Measurements from ENCODE around the gene RASGEF1B.

RASGEF1B gene

GRCh38 chr4:81466841-81467671, 4.7 kb downstream of the RASGEF1B start:
- DNase-seq (ENCODE audit: low read depth): peak; percentile 59
- TF ChIP-seq, protein P1, sequence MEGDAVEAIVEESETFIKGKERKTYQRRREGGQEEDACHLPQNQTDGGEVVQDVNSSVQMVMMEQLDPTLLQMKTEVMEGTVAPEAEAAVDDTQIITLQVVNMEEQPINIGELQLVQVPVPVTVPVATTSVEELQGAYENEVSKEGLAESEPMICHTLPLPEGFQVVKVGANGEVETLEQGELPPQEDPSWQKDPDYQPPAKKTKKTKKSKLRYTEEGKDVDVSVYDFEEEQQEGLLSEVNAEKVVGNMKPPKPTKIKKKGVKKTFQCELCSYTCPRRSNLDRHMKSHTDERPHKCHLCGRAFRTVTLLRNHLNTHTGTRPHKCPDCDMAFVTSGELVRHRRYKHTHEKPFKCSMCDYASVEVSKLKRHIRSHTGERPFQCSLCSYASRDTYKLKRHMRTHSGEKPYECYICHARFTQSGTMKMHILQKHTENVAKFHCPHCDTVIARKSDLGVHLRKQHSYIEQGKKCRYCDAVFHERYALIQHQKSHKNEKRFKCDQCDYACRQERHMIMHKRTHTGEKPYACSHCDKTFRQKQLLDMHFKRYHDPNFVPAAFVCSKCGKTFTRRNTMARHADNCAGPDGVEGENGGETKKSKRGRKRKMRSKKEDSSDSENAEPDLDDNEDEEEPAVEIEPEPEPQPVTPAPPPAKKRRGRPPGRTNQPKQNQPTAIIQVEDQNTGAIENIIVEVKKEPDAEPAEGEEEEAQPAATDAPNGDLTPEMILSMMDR (IDR thresholded peaks at IDR 0.05; ENCODE audit: low read depth, low read length, missing control alignments): peak; percentile 93
- no peak overlapping the region for H3K4me3 ChIP-seq (ENCODE audit: low read depth, low read length)
- in situ Hi-C loops (cut with HindIII; ENCODE audit: low sequenced_read_pairs): no loop called here

GRCh38 chr4:81465406-81466340, 6.0 kb downstream of the RASGEF1B start:
- TF ChIP-seq, protein P1 (IDR thresholded peaks at IDR 0.05; ENCODE audit: low read depth, low read length, missing control alignments): no peak
- H3K4me3 ChIP-seq (ENCODE audit: low read depth, low read length): no peak overlapping the region
- in situ Hi-C loops (cut with HindIII; ENCODE audit: low sequenced_read_pairs): no loop called here
- DNase-seq (ENCODE audit: low read depth): no peak

DNA sequence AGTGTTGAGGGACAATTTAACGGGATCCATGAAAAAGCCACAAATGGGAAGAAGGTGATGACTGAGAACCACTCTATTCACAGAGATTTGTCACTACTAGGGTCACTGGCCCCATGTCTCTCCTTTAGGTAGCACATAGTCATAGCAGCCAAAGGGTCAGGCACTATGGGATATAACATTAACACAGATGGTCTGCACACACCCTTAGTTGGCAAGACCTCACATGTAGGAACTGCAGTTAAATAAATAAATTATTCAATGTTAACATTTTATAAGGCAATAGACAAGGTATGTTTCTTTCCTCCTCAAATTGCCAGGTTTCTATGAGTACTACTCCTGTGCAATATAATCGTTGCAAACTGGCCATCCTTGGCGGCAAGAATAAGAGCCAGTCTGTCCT, 10.9 kb downstream of the RASGEF1B start:
- DNase-seq (ENCODE audit: low read depth): no peak
- no peak overlapping the region for H3K4me3 ChIP-seq (ENCODE audit: low read depth, low read length)

DNA sequence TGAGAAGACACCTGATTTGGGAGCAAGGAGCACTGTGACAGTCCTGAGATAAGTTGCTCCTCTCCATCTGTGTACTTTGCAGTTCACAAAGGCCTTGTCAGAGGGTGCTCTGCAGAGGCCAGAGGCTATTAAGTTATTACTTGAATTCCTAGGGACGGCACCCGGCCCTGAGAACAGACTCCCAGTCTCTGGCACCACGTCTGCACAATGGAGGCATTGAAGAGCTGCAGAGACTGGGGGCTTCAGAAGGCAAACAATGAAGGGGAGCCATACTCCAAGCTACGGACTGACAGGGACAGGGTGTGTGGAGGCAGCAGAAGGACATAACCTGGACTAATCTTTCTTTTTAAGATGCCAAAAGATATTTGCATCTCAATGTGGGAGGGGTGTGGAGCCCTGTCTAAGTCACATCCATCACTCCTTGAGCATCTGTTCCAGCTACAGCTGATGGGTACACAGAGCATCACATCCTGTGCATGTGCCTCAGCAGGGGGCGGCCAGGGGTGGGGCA, 11.5 kb downstream of the RASGEF1B start:
- DNase-seq (ENCODE audit: low read depth): no peak
- no peak overlapping the region for H3K4me3 ChIP-seq (ENCODE audit: low read depth, low read length)
- TF ChIP-seq, protein P1 (IDR thresholded peaks at IDR 0.05; ENCODE audit: low read depth, low read length, missing control alignments): no peak
- in situ Hi-C loops (cut with HindIII; ENCODE audit: low sequenced_read_pairs): no loop called here

More for the DNA sequence above, 10.9 kb downstream of the RASGEF1B start:
- in situ Hi-C loops (cut with HindIII; ENCODE audit: low sequenced_read_pairs): no loop called here
- TF ChIP-seq, protein P1 (IDR thresholded peaks at IDR 0.05; ENCODE audit: low read depth, low read length, missing control alignments): no peak

DNA sequence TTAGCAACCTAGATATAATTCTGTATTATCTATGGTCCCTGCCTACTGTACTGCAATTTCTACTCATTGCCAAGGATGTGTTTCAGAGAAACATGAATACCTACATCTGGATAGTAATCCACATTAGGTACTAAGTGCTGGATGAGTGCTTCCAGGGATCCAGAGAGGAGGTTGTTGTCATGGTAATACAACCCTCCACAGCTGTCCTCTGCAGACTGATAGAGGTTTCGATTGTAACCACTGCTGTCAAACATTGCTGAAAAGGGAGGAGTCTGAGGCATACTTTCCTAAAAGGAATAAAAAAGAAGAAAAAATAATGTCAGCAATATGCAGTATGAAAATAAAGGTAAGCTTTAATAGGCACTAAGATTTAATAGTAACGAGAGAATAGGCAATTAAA, 12.5 kb downstream of the RASGEF1B start:
- no peak for DNase-seq (ENCODE audit: low read depth)
- in situ Hi-C loops (cut with HindIII; ENCODE audit: low sequenced_read_pairs): no loop called here
- TF ChIP-seq, protein P1 (IDR thresholded peaks at IDR 0.05; ENCODE audit: low read depth, low read length, missing control alignments): no peak
- H3K4me3 ChIP-seq (ENCODE audit: low read depth, low read length): no peak overlapping the region

DNA sequence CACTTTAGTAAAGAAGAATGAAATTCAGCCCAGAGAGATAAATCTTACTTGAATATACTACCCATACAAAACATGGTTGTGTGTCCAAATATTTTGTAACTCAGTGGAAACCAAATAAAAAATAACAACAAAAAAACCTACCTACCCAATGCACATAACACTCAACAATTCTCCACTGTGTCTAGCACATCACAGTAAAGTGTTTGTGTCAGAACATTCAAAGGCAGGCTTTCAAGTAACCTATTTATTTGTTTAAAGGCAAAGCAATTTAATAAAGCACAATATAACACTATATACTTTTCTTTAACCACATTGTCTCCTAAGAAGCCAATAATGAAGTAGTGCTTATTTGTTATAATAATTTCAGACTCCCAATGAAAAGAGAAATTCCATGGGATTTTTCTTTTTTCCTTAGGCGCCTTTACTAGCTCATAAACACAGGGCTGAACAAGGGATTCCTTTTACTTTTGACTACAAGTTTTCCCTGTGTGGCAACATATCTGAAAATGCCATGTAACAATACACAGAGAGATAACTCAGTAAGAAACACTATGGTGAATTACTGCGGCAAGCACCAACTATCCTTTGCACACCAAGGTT, 13.7 kb downstream of the RASGEF1B start:
- no peak for DNase-seq (ENCODE audit: low read depth)
- TF ChIP-seq, protein P1 (IDR thresholded peaks at IDR 0.05; ENCODE audit: low read depth, low read length, missing control alignments): no peak
- in situ Hi-C loops (cut with HindIII; ENCODE audit: low sequenced_read_pairs): no loop called here
- no peak overlapping the region for H3K4me3 ChIP-seq (ENCODE audit: low read depth, low read length)

All from astrocyte of the cerebellum (primary cell).